ENCODE results near the gene INTS6L.

Gene INTS6L

GRCh38 chrX:135520553-135521404, at the start of gene INTS6L:
Gene INTS6L (plus strand): TSS chrX:135520660. CDS start chrX:135520993, 333 bp downstream.
- DNase-seq = peak; percentile 54

- DNase-seq = no peak
These were observed 44.1 kb upstream of the INTS6L start for GRCh38 chrX:135476378-135476777.

GRCh38 chrX:135477576-135477975, 42.9 kb upstream of the INTS6L start:
- no peak for DNase-seq

GRCh38 chrX:135480076-135480475, 40.4 kb upstream of the INTS6L start:
- no peak for DNase-seq

GRCh38 chrX:135481696-135482179, 38.7 kb upstream of the INTS6L start:
- no peak for DNase-seq

- no peak for DNase-seq
These were observed 35.7 kb upstream of the INTS6L start for GRCh38 chrX:135484641-135485289.

- no peak for DNase-seq
These were observed 30.9 kb upstream of the INTS6L start for GRCh38 chrX:135489542-135489941.

- DNase-seq = no peak
These were observed 29.4 kb upstream of the INTS6L start for GRCh38 chrX:135490979-135491514.

- no peak for DNase-seq
These were observed 26.0 kb upstream of the INTS6L start for GRCh38 chrX:135494453-135494852.

- no peak for DNase-seq
These were observed 22.7 kb upstream of the INTS6L start for GRCh38 chrX:135497736-135498135.

- no peak for DNase-seq
These were observed 22.2 kb upstream of the INTS6L start for GRCh38 chrX:135498236-135498635.

- no peak for DNase-seq
These were observed 15.1 kb upstream of the INTS6L start for GRCh38 chrX:135505351-135505750.

- no peak for DNase-seq
These were observed 10.6 kb upstream of the INTS6L start for GRCh38 chrX:135509885-135510284.

- no peak for DNase-seq
These were observed 7.8 kb upstream of the INTS6L start for GRCh38 chrX:135512508-135513129.

GRCh38 chrX:135513130-135513515, 7.3 kb upstream of the INTS6L start:
- DNase-seq = no peak

GRCh38 chrX:135516376-135516775, 4.1 kb upstream of the INTS6L start:
- no peak for DNase-seq

GRCh38 chrX:135518161-135518560, 2.3 kb upstream of the INTS6L start:
- DNase-seq = no peak

GRCh38 chrX:135520022-135520552, 373 bp upstream of the INTS6L start:
- no peak for DNase-seq

GRCh38 chrX:135521405-135522131, 1.1 kb downstream of the INTS6L start:
- DNase-seq = peak; percentile 46

- no peak for DNase-seq
These were observed 1.7 kb downstream of the INTS6L start for GRCh38 chrX:135522132-135522530.

GRCh38 chrX:135522878-135523693, 2.6 kb downstream of the INTS6L start:
- DNase-seq = no peak
